Fibroblast of skin of abdomen (primary cell): Measurements from ENCODE around the gene CDK18.
"Not testable (repeated sequence)": the region's sequence is repeated elsewhere in the genome, so short reads cannot be mapped to it uniquely, and the experiment has no call there.

Source experiments
- DNase-seq: peaks from one replicate; pipeline ENCODE4 v3.0.0-alpha.2; 2013

CDK18 gene

DNA sequence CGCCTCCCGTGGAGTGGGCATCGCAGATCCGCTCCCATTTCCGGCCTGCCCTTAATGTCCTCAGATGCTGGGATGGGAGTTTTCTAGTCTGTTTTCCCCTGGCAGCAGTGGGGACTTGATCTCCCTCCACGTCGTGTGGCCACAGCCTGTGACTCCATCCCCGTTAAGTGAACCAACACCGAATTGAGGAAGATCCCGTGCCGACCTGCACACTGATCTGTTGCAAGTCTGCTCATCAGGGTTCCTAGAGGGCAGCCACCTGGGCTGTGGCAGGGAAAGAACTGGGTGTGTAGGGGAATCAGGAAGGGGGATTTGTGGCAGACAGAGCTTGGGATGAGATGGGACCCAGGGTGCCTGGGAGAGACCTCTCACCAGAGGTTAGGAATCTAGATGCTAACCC is 23.3 kb upstream of the CDK18 start:
- DNase-seq = no peak

DNA sequence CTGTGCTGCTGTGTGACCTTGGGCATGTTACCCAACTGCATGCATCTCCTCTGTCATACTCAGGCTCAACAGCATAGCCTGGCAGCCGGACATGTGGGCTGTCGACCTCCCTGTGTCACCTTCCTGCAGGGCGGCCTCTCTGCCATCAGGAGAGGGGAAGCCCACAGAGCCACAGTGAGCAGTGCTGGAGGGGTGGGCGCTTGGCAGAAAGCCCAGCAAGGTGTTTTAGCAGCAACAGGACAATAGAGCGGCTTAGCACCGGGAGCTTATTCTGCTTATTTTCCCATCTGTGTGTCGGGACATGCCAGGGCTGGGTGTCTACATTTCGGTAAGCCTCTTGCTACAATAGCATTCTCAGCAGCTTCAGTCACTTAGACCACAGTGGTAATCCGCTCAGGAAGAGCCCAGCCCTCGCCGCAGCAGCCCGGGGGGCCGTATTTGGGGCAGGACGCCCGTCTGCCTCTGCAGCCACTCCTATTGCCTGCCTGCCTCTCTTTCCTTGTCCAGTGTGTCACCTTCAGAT is 22.8 kb upstream of the CDK18 start:
- DNase-seq = no peak

DNA sequence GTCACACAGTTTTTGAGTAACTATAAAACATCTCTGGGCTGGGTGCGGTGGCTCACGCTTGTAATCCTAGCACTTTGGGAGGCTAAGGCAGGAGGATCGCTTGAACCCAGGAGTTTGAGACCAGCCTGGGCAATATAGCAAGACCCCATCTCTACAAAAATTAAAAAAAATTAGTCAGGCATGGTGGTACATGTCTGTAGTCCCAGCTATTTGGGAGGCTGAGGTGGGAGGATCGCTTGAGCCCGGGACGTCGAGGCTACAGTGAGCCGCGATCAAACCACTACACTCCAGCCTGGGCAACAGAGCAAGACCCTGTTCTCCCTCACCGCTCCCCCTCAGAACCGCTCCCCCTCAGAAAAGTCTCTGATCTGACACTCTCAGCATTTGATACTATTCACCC is 21.9 kb upstream of the CDK18 start:
- not testable (repeated sequence) for DNase-seq

- no peak for DNase-seq
Measured at GRCh38 chr1:205483372-205483771, 21.1 kb upstream of the CDK18 start.

DNA sequence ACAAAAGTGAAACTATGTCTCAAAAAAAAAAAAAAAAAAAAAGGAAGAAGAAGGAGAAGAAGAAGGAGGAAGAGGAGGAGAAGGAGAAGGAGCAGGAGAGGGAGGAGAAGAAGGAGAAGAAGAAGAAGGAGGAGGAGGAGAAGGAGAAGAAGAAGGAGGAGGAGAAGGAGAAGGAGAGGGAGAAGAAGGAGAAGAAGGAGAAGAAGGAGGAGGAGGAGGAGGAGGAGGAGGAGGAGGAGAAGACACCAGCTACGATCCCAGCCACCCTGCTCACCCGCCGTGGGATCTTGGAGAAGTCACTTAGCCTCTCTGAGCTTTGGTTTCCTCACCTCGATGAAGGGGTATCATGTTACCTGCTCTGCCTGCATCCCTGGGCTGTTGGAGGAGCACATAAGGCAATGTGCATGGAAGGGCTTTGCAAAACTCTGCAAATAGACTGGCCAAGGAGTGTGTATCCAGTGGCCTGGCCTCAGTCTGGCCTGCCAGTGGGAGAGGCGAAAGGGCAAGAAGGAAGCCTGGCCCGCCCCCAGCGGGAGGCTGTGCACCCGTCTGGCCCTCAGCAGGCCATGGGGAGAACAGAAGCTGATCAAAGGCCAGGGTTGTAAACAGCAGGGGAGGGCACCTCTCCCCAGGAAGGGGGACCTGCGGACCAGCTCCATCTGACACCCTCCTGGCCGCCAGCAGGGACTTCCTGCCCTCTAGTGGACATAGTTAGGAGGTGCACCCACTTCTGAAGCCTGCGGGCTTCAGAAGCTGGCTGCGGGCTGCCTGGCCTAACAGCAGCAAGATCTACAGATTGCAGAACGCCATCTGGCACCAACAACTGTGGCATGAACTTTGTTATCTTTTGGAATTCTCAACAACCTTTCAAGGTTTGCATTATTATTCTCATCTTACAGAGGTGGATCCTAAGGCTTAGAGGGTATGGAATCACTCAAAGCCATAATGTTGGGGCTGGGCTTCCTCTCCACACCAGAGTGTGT is 19.2 kb upstream of the CDK18 start:
- peak; percentile 50 for DNase-seq

- no peak for DNase-seq
Measured at GRCh38 chr1:205486258-205486657, 18.2 kb upstream of the CDK18 start.

DNA sequence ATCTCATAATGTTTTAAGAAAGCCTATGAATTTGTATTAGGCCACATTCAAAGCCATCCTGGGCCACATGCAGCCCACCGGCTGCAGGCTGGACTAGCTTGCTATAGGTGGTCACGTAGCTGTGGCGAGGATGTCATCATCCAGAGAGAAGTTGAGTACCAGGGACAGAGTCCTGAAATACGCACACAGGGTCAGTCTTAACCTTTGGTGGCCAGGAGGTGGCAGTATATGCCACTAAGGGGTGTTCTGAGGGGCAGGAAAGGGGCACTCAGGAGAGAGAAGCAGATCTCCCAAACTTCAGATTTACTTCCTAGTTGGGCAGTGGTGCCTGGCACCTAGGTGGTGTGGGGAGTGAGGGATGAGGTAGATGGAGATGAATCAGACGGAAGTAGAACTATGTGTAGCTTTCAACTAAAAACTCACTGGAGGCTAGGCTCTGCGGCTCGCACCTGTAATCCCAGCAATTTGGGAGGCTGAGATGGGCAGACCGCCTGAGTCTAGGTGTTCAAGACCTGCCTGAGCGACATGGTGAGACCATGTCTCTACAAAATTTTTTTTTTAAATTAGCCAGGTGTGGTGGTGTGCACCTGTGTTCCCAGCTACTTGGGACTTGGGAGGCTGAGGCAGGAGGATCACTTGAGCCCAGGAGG is 16.3 kb upstream of the CDK18 start:
- DNase-seq = peak; percentile 47

DNA sequence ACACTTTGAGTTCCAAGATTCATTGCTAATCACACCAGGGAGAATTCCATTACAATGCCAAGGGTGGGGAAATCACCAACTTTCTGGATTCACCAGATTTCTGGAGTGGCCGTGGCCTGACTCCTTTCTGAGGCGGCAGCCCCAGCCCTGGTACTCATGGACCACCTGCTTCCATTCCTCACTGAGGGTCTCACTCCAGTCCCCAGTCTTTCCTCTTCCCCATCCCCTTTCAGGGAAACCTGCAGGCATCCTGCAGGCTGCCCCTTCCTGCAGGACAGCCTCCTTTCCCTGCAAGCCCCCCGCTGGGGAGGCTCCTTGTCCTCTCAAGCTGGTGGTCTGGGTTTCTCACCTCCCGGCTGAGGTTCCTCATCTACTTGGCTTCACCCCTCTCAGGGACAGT is 12.7 kb upstream of the CDK18 start:
- no peak for DNase-seq

DNA sequence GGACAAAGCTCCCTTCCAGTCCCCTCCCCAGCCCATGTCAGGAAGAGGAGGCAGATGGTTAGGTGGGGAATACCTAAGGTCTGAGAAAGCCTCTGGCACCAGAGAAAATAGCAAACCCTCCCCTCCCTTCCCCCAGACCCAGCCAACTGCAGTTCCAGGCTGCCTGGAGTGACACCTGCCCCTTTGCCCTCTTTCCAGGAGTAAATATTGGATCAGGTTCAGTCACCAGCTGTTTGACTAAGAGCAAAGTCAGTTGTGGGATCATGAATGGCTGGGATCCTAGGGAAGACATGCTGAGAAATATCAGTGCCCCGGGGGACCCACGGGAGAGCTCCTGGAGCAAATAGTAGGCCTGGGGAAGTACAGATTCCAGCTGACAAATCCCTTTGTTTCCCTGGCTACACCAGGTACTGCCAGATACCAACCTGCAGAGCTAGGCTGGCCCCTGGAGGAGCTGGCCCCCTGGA is 12.2 kb upstream of the CDK18 start:
- no peak for DNase-seq

DNA sequence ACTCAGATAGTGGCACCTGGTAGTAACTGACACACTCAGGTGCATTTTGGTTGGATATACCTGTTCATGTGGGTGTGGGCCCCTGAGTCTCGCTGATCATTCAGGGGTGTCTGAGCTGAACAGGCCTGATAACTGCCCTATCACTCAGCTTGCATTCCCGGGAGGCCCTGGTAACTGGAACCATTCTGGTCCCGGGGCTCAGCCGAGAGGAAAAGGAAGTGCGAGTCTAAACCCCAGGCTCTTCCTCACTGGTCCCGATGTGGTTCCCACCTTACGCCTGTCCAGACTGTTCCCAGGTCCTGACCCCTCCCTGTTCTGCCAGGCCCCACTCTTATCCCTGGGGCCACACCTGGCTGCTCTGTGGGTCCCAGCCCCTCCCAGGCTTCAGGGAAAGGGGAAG is 11.7 kb upstream of the CDK18 start:
- DNase-seq = no peak

DNA sequence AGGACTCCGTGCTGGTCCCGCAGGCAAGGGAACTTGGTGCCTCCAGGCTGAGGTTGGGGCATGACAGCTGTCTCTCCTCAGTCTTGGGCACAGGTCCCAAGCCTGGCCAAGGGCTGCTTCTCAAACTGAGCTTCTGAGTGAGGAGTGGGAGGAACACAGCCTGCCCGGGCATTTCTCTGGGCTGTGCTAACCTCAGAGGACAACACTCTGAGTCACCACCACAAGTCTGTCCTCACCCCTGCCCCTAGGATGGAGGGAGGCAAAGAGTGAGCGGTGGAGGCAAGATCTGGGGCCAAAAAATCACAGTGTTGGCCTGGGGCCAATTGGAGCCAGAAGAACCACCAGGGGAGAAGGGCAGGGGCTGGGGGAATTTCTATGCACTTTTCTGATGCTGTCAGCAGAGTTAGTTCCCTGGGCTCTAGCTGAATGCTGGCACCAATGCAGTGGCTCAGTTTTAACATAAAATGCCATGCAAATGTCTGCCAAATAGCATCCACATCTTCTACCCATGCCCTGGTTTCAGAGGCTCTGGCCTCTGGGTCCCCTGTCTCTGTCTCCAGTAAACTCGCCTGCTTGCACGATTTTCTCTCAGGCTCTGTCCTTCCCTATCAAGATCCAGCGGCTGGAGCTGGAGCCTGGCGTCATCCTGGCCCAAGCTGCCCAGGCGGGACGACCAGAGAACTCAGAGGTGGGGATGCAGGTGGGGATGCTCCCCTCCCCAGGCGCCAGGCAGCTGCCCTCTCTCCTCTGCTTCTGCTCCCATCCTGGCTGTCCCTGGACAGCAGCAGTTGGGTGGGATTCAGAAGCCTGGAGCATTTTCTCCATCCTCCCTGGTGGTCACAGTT is 11.0 kb upstream of the CDK18 start:
- DNase-seq = peak; percentile 65

DNA sequence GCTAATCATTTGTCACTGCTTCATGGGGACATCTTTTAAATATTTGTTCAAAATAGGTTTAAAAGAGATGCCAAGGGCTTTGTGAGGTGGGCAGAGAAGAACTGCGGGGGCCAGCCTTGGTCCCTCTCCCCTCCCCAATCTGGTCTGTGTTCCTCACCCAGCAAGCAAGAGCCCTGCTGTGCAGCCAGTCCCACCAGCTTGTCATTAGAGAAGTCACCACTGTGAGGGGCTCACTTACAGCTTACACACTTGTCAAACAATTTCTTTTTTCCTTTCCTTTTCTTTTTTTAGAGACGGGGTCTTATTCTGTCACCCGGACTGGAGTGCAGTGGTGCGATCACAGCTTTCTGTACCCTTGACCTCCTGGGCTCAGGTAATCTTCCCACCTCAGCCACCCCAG is 10.4 kb upstream of the CDK18 start:
- DNase-seq = no peak

GRCh38 chr1:205495237-205495823 is 9.1 kb upstream of the CDK18 start:
- no peak for DNase-seq

DNA sequence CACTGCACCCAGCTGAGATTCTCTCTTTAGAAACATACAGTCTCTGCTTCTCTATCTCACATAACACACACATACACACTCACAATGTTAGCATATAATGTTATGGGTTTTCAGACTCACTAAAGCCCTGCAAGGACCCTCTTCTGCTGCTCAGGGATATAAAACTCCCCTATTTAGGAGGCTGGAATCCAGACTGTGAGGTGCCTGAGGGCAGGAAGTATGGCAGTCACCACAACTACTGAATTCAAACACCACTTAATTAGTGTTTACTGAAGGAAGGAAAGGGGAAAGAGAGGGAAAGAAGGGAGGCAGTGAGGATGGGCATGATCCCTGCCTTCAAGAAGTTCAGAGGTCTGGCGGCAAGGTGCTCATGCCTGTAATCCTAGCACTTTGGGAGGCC is 7.8 kb upstream of the CDK18 start:
- no peak for DNase-seq

DNA sequence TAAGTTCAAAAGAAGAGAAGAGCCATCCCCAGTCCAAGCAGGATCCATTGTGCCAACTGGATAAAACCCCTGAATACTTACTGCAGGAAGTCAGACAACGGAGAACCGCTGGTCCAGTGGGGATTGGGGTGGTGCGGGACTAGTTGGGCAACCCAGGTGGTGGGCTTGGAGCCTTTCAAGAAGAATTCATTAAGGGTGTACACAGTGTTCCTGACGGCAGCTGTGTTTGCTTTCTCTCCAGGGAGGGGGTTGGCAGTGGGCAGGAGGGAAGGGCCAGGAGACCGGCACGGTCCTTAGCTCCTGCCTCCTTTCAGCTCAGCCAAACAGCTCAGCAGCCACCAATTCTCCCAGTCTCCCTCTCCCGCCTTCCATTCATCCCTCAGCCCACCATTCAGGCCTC is 7.1 kb upstream of the CDK18 start:
- DNase-seq = no peak

DNA sequence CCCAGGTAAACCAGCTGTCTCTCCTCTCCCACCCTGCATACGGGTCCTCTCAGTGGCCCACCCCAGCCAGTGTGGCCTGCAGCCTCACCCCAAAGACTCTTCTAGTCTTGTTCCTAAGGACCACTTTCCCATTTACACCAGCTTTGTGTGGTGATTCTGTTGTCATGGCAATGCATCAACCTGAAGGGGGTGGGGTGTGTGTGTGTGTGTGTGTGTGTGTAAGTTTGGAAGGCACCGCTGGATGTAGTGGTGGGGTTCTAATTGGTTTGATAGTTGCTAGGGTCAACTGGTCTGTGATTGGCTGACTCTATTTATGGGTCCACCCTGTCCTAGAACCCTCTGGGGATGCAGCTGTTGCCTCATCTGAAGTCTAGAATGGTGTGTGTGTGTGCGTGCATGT is 4.7 kb upstream of the CDK18 start:
- no peak for DNase-seq

- DNase-seq = no peak
Measured at GRCh38 chr1:205500240-205501233, 3.9 kb upstream of the CDK18 start.

- no peak for DNase-seq
Measured at GRCh38 chr1:205502111-205502810, 2.2 kb upstream of the CDK18 start.

- no peak for DNase-seq
Measured at GRCh38 chr1:205502992-205503391, 1.5 kb upstream of the CDK18 start.

DNA sequence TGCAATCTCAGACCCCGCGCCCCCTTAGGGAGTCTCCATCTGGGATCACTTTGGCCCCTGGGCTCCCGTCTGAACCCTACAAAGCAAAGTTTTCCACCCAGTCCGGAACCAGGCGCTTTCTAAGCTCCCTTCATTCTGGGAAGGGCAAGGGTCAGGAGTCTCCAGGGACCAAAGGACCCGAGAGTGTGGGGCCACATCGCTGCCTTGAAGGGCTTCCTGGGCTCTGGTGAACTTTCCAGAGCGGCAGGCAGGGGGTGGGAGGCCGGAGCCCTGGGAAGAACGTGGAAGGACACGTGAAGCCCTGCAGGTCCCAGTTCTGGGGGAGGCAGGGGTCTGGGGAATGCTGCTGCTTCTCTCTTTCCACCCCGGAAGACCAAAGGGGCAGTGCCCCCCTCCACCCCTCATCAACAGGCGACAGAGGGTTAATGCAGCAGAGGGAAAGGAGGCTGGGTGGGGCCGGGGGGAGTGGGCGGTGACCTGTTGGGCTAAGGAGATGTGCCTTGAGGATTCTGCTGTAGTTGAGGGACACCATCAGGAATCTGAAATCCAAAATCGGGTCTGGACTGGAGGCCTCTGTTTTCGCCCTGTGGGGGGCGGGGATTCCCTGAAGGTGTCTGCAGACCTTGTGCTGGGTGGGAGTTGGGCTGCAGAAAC is 734 bp downstream of the CDK18 start:
- no peak for DNase-seq
